Nucleus accumbens (tissue), 56 donors: ENCODE measurements around the gene CCDC197.
A peak's percentile ranks its signal among the peaks of the same experiment; 100 is the strongest.

Source experiments
- DNase-seq, 56 donors: peaks; one replicate each; lab custom pipeline; 2025; lab: John Stamatoyannopoulos, UW

The CCDC197 gene

GRCh38 chr14:93960774-93961438 lies 36.2 kb upstream of the CCDC197 start:
- DNase-seq: no peak

DNA sequence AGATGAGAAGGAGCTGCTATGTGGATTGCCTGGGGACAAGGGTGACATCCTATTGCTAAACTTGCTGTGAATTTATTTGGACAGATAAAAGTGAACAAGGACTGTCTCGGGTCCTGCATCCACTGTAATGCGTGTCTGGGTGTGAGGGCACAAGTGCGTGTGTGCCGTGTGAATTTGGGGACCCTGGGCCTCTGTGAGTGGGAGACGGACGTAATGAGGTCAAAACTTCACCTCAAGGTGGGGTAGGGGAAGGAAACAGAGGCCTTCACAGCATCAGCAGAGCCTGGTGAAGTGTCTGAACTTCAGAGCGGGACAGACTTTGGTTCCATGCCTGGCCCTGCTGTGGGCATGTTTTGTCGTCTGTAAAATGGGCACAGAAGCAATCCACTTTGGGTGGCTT lies 35.5 kb upstream of the CCDC197 start:
- no peak for DNase-seq

GRCh38 chr14:93962701-93963601 lies 34.1 kb upstream of the CCDC197 start:
- peak in 8 of 56 donors; percentile 7 to 35 (median 15) for DNase-seq

DNA sequence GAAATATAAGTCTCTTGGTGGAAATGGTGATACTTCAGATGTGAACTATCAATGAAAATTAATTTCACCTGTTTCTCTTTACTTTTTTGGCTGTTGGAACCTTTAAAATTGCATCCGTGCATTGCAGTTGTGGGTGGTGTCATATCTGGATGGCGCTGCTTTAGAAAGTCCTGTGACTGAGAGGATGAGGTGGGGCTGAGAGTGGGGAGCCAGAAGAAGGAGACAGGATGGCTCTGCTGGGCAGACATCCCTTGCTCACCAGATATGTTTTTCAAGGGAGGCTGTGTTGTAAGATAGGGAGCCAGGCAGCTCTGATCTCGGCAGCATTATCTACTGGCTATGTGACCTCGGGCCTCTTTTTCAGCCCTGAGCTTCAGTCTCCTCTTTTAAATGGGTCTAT lies 33.4 kb upstream of the CCDC197 start:
- no peak for DNase-seq

- no peak for DNase-seq
These were observed 32.8 kb upstream of the CCDC197 start for GRCh38 chr14:93964281-93964680.

DNA sequence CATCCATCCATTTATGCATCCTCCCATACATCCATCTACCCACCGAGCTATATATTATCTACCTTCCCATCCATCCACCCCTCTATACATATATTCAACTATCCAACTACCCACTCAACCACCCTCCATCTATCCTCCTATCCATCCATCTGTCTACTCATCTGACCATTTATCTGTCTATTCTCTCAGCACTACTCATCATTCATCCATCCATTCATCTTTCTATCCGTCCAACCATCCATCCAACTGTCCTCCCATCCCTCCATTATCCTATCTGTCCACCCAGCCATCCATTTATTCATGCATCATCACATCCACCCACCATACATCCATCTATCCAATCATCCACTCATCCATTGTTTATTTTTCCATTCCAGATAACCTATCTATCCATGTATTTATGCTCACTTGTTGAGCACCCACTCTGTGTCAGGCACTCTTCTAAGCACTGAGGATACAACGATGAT lies 32.2 kb upstream of the CCDC197 start:
- DNase-seq: no peak

DNA sequence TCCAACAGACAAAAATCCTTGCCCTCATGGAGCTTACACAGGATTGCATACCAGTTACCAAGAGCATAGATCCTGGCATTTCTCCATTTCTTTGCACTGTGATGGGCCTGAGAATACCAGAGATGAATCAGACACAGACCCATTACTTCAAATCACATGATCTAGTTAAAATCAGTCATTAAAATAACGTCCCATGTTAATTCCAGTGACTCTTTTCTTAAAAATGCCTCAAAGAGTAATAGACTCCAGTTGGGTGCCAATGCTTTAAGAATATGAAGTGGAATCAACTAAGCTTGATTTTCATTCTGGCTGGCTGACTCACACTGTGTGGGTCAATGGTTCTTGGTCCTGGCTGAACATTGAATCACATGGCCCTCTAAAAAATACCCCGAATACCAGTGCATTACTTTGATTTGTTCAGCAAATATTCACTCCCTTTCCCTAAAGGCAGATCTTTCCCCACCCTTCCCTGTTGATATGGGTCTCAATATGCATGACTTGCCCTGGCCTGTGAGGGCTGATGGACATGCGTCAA lies 31.7 kb upstream of the CCDC197 start:
- DNase-seq: no peak

GRCh38 chr14:93965946-93966474 lies 31.1 kb upstream of the CCDC197 start:
- DNase-seq: no peak

GRCh38 chr14:93967637-93968250 lies 29.4 kb upstream of the CCDC197 start:
- DNase-seq: no peak

DNA sequence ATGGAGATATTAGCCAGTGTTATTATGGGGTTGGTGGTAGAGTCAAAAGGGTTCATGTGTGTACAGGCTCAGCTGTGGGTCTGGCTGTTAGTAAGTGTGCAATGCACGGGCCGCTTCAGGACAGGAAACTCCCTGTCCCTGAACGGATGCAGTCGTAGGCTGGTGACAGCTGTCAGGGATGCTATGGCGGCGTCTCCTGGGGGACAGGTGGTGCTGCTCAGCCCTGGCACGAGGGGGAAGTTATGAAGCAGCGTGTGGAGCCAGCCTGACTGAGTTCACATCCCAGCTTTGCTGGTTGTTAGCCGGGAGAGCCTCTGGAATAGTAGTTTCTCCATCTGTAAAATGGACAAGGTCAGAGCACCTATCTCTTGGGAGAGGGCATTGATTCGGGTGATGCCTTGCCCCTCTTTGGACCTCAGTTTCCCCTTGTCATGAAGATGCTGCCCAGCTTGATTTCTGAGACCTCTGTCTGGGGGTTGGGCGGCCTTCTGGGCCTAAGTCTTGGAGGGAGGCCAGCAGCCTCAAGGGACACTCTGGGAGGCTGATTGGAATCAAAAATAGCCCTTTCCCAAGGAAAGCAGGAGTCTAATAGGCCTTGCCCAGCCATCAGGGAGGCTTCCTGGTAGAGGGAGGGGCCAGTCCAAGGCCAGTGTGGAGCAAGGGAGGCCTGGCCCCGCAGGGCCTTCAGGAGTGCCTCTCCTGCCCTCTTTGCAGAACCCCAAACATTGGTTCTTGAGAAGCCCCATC lies 27.8 kb upstream of the CCDC197 start:
- no peak for DNase-seq

GRCh38 chr14:93970585-93970964 lies 26.5 kb upstream of the CCDC197 start:
- peak in 1 of 56 donors; percentile 26 for DNase-seq

DNA sequence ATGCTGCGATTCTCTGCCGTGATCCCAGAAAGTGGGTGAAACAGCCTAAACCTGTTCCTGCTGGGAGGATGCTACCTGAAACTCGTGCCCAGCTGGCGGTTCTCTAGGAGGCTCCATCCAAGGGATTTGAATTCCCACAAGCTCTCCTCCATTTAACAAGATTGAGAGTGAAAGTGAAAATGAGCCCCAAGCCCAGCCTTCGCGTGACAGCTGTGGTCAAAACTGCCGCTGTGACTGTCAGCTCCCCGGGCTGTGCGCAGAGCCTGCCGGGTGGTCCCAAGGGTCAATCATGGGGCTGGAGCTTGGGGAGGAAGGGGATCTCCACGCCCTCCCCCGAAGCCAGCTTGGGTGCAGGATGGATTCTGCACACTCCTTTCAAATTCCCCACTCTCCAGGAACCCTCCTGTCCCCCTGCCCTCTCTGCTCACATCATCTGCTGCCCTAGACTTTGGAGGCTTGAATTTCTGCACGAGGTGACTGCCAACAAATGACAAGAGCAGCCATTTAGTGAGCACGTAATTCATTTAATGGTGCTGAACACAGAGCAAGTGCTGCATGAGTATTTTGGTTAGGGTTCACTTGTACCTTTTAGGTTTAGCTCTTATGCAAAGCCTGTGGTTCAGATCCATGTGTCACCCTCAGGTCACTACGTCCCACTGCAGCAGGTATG lies 26.0 kb upstream of the CCDC197 start:
- DNase-seq: no peak

GRCh38 chr14:93971635-93972027 lies 25.5 kb upstream of the CCDC197 start:
- no peak for DNase-seq

GRCh38 chr14:93972618-93973205 lies 24.4 kb upstream of the CCDC197 start:
- DNase-seq: no peak

DNA sequence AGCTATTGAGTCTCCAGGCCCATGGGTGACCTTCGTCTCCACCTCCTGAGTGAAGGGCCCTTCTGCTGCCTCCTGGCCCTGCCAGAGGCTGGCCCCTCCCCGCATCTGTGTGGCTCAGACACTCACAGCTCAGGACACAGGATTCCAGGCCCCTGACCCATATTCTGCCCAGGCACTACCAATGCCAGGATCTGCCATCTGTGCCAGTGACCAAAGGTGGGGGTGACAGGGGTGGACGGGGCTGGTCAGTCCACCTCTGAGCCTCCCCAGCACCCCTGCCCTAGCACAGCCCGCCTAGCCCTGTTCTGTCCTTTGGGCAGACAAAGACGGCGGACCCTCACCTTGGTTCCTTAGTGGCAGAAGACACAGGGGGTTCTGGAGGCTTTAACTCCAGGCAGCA lies 23.5 kb upstream of the CCDC197 start:
- DNase-seq: no peak

DNA sequence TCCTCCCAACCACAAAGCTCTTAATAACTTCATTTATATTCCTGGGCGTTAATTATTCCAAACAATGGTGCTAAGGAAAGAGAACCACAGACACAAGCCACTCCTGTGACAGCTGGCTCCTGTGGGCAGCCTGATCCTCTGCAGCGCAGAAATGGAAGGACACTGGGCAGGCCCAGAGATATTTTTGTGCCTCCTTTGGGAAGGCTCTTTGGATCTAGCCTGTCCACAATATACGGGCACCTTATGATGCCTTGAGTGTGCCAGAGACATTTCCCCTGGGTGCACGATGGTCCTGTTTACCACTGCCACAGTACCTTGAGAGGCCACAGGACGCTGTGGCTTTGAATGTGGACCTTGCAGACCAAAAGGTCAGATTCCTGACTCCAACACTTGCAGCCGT lies 22.8 kb upstream of the CCDC197 start:
- no peak for DNase-seq

- DNase-seq: peak in 13 of 56 donors; percentile 12 to 76 (median 25)
These were observed 22.3 kb upstream of the CCDC197 start for GRCh38 chr14:93974833-93975232.

- peak in 1 of 56 donors; percentile 30 for DNase-seq
These were observed 21.2 kb upstream of the CCDC197 start for GRCh38 chr14:93975791-93976476.
